Activated CD4-positive, alpha-beta T cell treated with anti-CD3 and anti-CD28 coated beads, Interleukin-2, amount 50 U/mL, for 16 hours (primary cell): ENCODE results near the gene SLC26A1.
"Not testable (repeated sequence)": the region's sequence is repeated elsewhere in the genome, so short reads cannot be mapped to it uniquely, and the experiment has no call there.

ENCODE experiments used
- DNase-seq: peaks from one replicate; pipeline ENCODE4 v3.0.0-alpha.2; 2020

The SLC26A1 gene

GRCh38 chr4:982814-983213 is 10.4 kb downstream of the SLC26A1 start:
- DNase-seq: no peak

GRCh38 chr4:982291-982690 is 10.9 kb downstream of the SLC26A1 start:
- no peak for DNase-seq

- no peak for DNase-seq
Measured at GRCh38 chr4:978957-979701, 14.1 kb downstream of the SLC26A1 start.

- DNase-seq: not testable (repeated sequence)
Measured at GRCh38 chr4:976016-976415, 17.2 kb downstream of the SLC26A1 start.

GRCh38 chr4:974668-975067 is 18.5 kb downstream of the SLC26A1 start:
- no peak for DNase-seq

GRCh38 chr4:973431-974397 is 19.5 kb downstream of the SLC26A1 start, which contains the start of gene DGKQ:
TSS of gene DGKQ (minus strand) at chr4:973569. CDS start at chr4:973482, 87 bp downstream.
- peak; percentile 88 for DNase-seq

GRCh38 chr4:972651-973424 is 20.4 kb downstream of the SLC26A1 start:
- DNase-seq: peak; percentile 19

GRCh38 chr4:971666-972500 is 21.3 kb downstream of the SLC26A1 start:
- no peak for DNase-seq

GRCh38 chr4:970854-971520 is 22.2 kb downstream of the SLC26A1 start:
- DNase-seq: no peak

- DNase-seq: no peak
Measured at GRCh38 chr4:970046-970745, 23.0 kb downstream of the SLC26A1 start.

- DNase-seq: no peak
Measured at GRCh38 chr4:968621-969394, 24.4 kb downstream of the SLC26A1 start.

GRCh38 chr4:968221-968620 is 25.0 kb downstream of the SLC26A1 start:
- no peak for DNase-seq

- no peak for DNase-seq
Measured at GRCh38 chr4:967113-968104, 25.8 kb downstream of the SLC26A1 start.

- no peak for DNase-seq
Measured at GRCh38 chr4:966266-967112, 26.7 kb downstream of the SLC26A1 start.

GRCh38 chr4:965766-966134 is 27.5 kb downstream of the SLC26A1 start:
- no peak for DNase-seq

- no peak for DNase-seq
Measured at GRCh38 chr4:965048-965765, 28.0 kb downstream of the SLC26A1 start.
